ENCODE measurements around the gene MGAT4C.

Gene MGAT4C

DNA sequence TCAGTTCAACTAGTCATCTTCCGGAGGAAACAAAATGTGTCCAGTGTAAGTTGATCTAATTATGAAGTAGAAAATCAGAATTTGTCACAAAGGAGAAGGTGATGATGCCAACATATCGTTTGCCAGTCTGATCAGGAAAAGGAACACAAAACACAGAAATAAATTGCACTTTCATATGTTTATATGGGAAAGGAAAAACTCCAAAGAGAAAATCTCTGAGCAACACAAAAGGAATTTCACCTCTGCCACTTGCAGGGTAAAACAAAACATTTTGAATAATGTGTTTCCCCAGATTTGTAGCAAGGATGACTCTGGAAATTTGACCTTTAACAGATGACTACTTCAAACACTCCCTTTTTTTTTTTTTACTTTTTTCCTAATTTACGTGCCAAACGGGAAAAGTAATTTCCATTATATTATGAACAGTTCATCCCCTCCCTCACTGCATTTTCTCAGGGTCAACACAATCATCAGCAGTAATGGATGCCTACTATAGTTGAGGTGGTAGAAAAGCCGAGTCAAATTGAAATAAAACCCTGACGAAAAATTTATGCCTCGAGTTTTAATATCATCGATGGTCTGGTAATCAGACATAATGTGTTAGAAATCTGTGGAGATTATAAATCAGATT, 25.6 kb downstream of the MGAT4C start:
- TF ChIP-seq, protein P1, sequence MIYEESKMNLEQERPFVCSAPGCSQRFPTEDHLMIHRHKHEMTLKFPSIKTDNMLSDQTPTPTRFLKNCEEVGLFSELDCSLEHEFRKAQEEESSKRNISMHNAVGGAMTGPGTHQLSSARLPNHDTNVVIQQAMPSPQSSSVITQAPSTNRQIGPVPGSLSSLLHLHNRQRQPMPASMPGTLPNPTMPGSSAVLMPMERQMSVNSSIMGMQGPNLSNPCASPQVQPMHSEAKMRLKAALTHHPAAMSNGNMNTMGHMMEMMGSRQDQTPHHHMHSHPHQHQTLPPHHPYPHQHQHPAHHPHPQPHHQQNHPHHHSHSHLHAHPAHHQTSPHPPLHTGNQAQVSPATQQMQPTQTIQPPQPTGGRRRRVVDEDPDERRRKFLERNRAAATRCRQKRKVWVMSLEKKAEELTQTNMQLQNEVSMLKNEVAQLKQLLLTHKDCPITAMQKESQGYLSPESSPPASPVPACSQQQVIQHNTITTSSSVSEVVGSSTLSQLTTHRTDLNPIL (CRISPR knock-in tag; IDR thresholded peaks at IDR 0.05; ENCODE audit: low read depth), result no peak
- TF ChIP-seq TCF4 (CRISPR knock-in tag; IDR thresholded peaks at IDR 0.05; ENCODE audit: borderline replicate concordance) (no peak), TOX (CRISPR knock-in tag; IDR thresholded peaks at IDR 0.05; ENCODE audit: borderline replicate concordance) (no peak), TSHZ2 (CRISPR knock-in tag; IDR thresholded peaks at IDR 0.05) (no peak), ZFP3 (CRISPR knock-in tag; IDR thresholded peaks at IDR 0.05) (no peak)
- TF ChIP-seq, protein P2, sequence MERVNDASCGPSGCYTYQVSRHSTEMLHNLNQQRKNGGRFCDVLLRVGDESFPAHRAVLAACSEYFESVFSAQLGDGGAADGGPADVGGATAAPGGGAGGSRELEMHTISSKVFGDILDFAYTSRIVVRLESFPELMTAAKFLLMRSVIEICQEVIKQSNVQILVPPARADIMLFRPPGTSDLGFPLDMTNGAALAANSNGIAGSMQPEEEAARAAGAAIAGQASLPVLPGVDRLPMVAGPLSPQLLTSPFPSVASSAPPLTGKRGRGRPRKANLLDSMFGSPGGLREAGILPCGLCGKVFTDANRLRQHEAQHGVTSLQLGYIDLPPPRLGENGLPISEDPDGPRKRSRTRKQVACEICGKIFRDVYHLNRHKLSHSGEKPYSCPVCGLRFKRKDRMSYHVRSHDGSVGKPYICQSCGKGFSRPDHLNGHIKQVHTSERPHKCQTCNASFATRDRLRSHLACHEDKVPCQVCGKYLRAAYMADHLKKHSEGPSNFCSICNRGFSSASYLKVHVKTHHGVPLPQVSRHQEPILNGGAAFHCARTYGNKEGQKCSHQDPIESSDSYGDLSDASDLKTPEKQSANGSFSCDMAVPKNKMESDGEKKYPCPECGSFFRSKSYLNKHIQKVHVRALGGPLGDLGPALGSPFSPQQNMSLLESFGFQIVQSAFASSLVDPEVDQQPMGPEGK (CRISPR knock-in tag; IDR thresholded peaks at IDR 0.05; ENCODE audit: borderline replicate concordance), result no peak
- ATAC-seq, result peak; percentile 45; the same call in 1 of the 3 replicates

DNA sequence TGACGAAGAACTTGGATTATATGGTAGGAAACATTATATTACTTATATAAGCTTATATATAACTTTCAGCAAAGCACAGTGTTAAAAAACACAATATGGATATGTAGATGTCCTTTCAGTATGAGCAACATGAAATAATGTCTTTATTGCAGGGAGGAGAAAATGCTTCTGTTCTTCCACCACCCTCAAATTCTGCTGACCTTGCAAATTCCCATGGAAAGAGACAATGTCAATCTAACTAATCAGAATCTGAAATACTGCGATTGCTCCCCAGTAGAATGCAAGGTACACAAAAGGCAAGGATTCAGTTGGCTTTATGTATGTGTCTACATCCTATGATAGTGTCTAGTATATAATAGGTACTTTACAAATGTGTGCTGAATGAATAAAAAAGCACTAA, 26.4 kb downstream of the MGAT4C start:
- TF ChIP-seq ZNF565 (CRISPR knock-in tag; conservative IDR thresholded peaks at IDR 0.05; ENCODE audit: low read depth) (no peak), CSDC2 (CRISPR knock-in tag; IDR thresholded peaks at IDR 0.05) (no peak), ZFP3 (CRISPR knock-in tag; IDR thresholded peaks at IDR 0.05) (no peak), ZNF8 (CRISPR knock-in tag; IDR thresholded peaks at IDR 0.05) (no peak), ZC3H10 (CRISPR knock-in tag; IDR thresholded peaks at IDR 0.05) (no peak), CSRNP3 (CRISPR knock-in tag; IDR thresholded peaks at IDR 0.05) (no peak), GLIS3 (CRISPR knock-in tag; IDR thresholded peaks at IDR 0.05) (no peak), POU6F1 (CRISPR knock-in tag; IDR thresholded peaks at IDR 0.05; ENCODE audit: borderline replicate concordance, low read depth) (no peak), ZNF70 (CRISPR knock-in tag; IDR thresholded peaks at IDR 0.05) (no peak), PPARA (CRISPR knock-in tag; IDR thresholded peaks at IDR 0.05; ENCODE audit: borderline replicate concordance) (no peak), ARNTL (CRISPR knock-in tag; IDR thresholded peaks at IDR 0.05; ENCODE audit: borderline replicate concordance, low read depth) (no peak), OSR1 (CRISPR knock-in tag; IDR thresholded peaks at IDR 0.05) (no peak)
- TF ChIP-seq, protein P2 (CRISPR knock-in tag; IDR thresholded peaks at IDR 0.05; ENCODE audit: borderline replicate concordance), result no peak
- ATAC-seq, result no peak

- no peak for TF ChIP-seq ZNF565 (CRISPR knock-in tag; conservative IDR thresholded peaks at IDR 0.05; ENCODE audit: low read depth)
- no peak for TF ChIP-seq GLIS3 (CRISPR knock-in tag; IDR thresholded peaks at IDR 0.05)
- no peak for TF ChIP-seq POU6F1 (CRISPR knock-in tag; IDR thresholded peaks at IDR 0.05; ENCODE audit: borderline replicate concordance, low read depth)
- no peak for TF ChIP-seq BACH2 (CRISPR knock-in tag; IDR thresholded peaks at IDR 0.05; ENCODE audit: borderline replicate concordance)
- no peak for TF ChIP-seq ZFP3 (CRISPR knock-in tag; IDR thresholded peaks at IDR 0.05)
- TF ChIP-seq ISL1 (CRISPR knock-in tag; IDR thresholded peaks at IDR 0.05), result no peak
- TF ChIP-seq, protein P1 (CRISPR knock-in tag; IDR thresholded peaks at IDR 0.05; ENCODE audit: low read depth), result no peak
- TF ChIP-seq TOX (CRISPR knock-in tag; IDR thresholded peaks at IDR 0.05; ENCODE audit: borderline replicate concordance), result no peak
- TF ChIP-seq ZC3H10 (CRISPR knock-in tag; IDR thresholded peaks at IDR 0.05), result no peak
- no peak for TF ChIP-seq TCF4 (CRISPR knock-in tag; IDR thresholded peaks at IDR 0.05; ENCODE audit: borderline replicate concordance)
- no peak for TF ChIP-seq ZNF8 (CRISPR knock-in tag; IDR thresholded peaks at IDR 0.05)
- TF ChIP-seq, protein P2 (CRISPR knock-in tag; IDR thresholded peaks at IDR 0.05; ENCODE audit: borderline replicate concordance), result no peak
These were observed 27.5 kb downstream of the MGAT4C start for GRCh38 chr12:86228656-86229055.

More at GRCh38 chr12:86228656-86229055, 27.5 kb downstream of the MGAT4C start:
- ATAC-seq, result no peak
